ENCODE data around the gene OR2G6.
"Not testable (repeated sequence)": the region's sequence is repeated elsewhere in the genome, so short reads cannot be mapped to it uniquely, and the experiment has no call there.

OR2G6 gene

DNA sequence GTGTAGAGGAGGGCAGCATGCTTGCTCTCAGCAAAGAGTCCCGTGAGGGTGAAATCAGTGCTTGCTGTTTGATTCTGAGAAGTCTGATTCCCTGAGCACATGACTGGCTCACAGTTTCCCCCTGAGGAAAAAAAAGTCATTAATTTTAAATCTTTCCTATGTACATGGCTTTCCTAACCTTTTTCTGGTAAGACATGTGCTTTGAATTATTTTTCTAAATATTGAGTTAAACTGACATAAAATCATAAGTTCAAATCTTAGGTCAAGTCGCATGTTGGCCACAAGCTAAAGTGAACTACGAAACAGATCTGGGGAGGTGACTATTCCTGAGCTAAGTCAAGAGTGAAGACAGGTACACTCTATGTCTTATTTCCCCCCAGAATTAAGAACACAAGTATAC lies 66.8 kb downstream of the OR2G6 start, which contains the start of gene OR2T34:
Gene OR2T34 (minus strand): TSS at position 101 of the 400 bp plus-strand sequence. CDS start 0 bp downstream, at position 101.
- DNase-seq (ENCODE audit: low read depth): not testable (repeated sequence)

DNA sequence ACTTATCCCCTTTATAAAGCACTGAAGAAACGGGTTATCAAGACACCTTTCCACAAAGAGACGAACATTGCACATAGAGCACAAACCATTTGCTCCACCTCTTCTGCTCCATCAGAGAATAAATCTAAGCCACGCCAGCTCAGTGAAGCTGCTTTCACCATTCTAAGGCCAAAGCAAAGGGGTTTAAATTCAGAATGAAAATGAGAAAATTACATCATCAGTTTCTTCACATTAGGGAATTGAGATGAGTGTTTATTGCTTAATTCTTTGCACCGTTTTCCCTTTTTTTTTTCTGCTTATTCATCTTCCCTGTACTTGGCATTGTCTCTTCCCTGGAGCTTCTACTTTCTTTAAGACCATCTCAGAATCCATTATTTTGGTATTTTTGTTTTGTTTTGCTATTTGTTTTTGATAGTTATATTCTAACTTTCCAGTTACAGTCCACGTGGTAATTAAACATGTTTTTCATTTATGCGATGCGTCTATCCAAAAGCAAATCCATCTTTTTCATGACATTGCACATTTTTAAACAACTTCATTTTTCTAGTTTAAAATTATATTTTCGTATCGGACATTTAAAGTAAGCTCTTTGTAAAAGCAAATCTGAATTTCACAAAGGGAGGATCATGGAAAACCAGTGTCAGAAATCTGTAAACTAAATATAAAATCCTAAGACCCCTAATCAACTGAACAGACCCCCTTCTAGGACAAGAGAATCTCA lies 68.5 kb downstream of the OR2G6 start:
- no peak for DNase-seq (ENCODE audit: low read depth)
